Measurements from ENCODE around the gene ORM1.

Gene ORM1

DNA sequence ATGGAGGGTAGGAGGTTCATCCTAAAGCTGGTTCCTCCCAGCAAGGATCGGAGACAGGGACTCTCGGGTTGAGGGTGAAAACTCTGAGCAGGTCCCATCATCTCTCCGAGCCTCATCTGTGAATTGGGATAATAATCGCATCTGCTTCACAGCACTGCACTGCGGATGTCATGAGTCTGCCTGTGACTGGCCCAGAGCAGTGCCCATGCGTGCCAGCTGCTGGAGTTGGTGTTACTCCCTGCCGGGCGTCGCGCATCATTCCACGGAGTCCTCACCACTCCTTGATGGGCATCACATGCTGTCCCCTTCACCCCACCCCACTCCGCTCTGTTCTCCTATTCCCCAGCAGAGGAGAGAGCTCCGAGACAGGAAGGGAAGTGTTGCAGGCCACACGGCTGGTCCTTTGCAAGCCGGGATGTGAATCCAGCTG, 35.1 kb upstream of the ORM1 start:
- TF ChIP-seq CTCF (conservative IDR thresholded peaks at IDR 0.05; ENCODE audit: low read depth, low read length), result no peak
- DNase-seq (ENCODE audit: low read depth), result no peak
- no peak overlapping the region for H3K4me3 ChIP-seq (ENCODE audit: low read length)

GRCh38 chr9:114288193-114289091, 34.5 kb upstream of the ORM1 start:
- DNase-seq (ENCODE audit: low read depth), result peak; percentile 39
- H3K4me3 ChIP-seq (ENCODE audit: low read length), result no peak overlapping the region
- peak; percentile 18 for TF ChIP-seq CTCF (conservative IDR thresholded peaks at IDR 0.05; ENCODE audit: low read depth, low read length)

DNA sequence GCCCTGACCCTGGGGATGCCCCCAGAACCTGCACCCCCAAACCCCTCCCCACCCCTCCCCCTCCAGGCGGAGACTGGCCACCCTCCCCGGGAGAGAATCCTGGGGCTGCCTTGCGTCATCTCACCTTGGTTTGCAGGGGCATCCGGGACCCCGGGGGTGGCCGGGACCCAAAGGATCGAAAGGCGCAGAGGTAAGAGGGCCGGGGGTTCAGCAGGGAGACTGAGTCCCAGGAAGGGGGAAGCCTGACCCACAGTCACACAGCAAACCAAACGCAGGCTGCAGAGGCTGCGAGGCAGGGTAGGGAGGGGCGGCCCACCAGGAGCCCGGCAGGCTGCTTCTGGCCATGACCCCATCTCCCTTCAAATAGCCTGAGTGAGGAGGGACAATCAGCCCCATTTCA, 33.8 kb upstream of the ORM1 start:
- no peak for TF ChIP-seq CTCF (conservative IDR thresholded peaks at IDR 0.05; ENCODE audit: low read depth, low read length)
- H3K4me3 ChIP-seq (ENCODE audit: low read length), result no peak overlapping the region
- no peak for DNase-seq (ENCODE audit: low read depth)

GRCh38 chr9:114289571-114290481, 33.1 kb upstream of the ORM1 start:
- TF ChIP-seq CTCF (conservative IDR thresholded peaks at IDR 0.05; ENCODE audit: low read depth, low read length), result no peak
- no peak overlapping the region for H3K4me3 ChIP-seq (ENCODE audit: low read length)
- no peak for DNase-seq (ENCODE audit: low read depth)

DNA sequence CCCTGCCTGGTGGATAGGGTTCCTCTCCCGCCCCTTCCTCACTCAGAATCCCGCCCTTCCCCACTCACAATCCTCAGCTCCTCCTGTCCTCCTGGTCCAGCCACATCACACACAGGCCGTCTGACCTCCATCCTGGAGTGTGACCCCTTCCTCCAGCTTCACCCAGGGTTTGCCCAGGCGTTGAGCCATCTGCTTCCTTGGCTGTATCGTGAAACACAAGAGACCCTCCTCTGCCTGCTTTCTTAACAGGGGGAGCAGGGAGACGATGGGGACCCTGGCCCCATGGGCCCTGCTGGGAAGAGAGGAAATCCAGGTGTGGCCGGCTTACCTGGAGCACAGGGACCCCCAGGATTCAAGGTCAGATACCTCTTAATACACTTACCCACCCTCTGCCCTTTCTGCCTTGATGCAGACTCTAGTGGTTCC, 32.3 kb upstream of the ORM1 start:
- no peak for DNase-seq (ENCODE audit: low read depth)
- no peak for TF ChIP-seq CTCF (conservative IDR thresholded peaks at IDR 0.05; ENCODE audit: low read depth, low read length)
- no peak overlapping the region for H3K4me3 ChIP-seq (ENCODE audit: low read length)

DNA sequence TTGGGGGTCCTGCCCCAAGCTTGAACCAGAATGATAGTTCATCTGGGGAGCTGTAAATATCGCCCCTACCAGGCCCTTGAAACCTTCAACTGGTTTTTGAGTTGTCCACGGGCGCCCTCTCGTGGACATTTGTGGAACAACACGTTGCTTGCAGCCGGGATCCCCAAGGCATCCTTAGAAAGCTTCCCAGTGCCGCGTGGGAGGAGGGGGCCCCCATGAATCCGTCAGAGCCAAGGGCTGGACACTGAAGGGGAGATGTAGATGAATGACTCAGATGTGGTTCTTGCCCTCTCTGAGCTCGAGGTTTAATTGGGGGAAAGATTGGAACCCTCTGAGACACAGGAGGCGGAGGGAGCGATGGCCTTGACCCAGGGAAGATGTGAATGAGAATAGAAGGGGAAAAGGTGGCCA, 31.8 kb upstream of the ORM1 start:
- H3K4me3 ChIP-seq (ENCODE audit: low read length), result no peak overlapping the region
- peak; percentile 79 for TF ChIP-seq CTCF (conservative IDR thresholded peaks at IDR 0.05; ENCODE audit: low read depth, low read length)
- DNase-seq (ENCODE audit: low read depth), result no peak
